Parathyroid adenoma (tissue), 2 donors: ENCODE data around the gene LGMN.
A peak's percentile ranks its signal among the peaks of the same experiment; 100 is the strongest.
"Not testable (repeated sequence)": the region's sequence is repeated elsewhere in the genome, so short reads cannot be mapped to it uniquely, and the experiment has no call there.

Experiments
- H2AFZ ChIP-seq: fragments of 300-600 bp; sonication (generic); one replicate; pipeline ENCODE4 v1.7.0; 2017; ENCODE audit warnings: antibody characterized with exemption, mild to moderate bottlenecking
- H3K27ac ChIP-seq: fragments of 300-600 bp; sonication (generic); one replicate; pipeline ENCODE4 v1.7.0; 2017
- H3K27me3 ChIP-seq: fragments of 300-600 bp; sonication (generic); one replicate; pipeline ENCODE4 v1.7.0; 2017; ENCODE audit warnings: low read length; ENCODE audit not compliant: control insufficient read depth, insufficient read depth
- H3K36me3 ChIP-seq: fragments of 300-600 bp; sonication (generic); one replicate; pipeline ENCODE4 v1.7.0; 2017; ENCODE audit warnings: low read length; ENCODE audit not compliant: control insufficient read depth, insufficient read depth
- H3K4me1 ChIP-seq: fragments of 300-600 bp; sonication (generic); one replicate; pipeline ENCODE4 v1.7.0; 2017; ENCODE audit warnings: control low read depth
- H3K4me2 ChIP-seq: fragments of 300-600 bp; sonication (generic); one replicate; pipeline ENCODE4 v1.7.0; 2017; ENCODE audit warnings: low read length
- H3K4me3 ChIP-seq: fragments of 300-600 bp; sonication (generic); one replicate; pipeline ENCODE4 v1.7.0; 2017; ENCODE audit warnings: low read depth, low read length
- H3K79me2 ChIP-seq: fragments of 300-600 bp; sonication (generic); one replicate; pipeline ENCODE4 v1.7.0; 2017; ENCODE audit warnings: control low read depth
- H3K9ac ChIP-seq: fragments of 300-600 bp; sonication (generic); one replicate; pipeline ENCODE4 v1.7.0; 2017; ENCODE audit warnings: mild to moderate bottlenecking
- H3K9me3 ChIP-seq: fragments of 300-600 bp; sonication (generic); one replicate; pipeline ENCODE4 v1.7.0; 2017; ENCODE audit warnings: low read length; ENCODE audit not compliant: control insufficient read depth
- TF ChIP-seq, protein P1 (sequence below): fragments of 300-600 bp; sonication (generic); IDR thresholded peaks from one replicate; pipeline ENCODE4 v1.7.0; 2017; ENCODE audit warnings: antibody characterized with exemption, mild to moderate bottlenecking
- donor health status: primary hyperparathyroidism.

The LGMN gene

DNA sequence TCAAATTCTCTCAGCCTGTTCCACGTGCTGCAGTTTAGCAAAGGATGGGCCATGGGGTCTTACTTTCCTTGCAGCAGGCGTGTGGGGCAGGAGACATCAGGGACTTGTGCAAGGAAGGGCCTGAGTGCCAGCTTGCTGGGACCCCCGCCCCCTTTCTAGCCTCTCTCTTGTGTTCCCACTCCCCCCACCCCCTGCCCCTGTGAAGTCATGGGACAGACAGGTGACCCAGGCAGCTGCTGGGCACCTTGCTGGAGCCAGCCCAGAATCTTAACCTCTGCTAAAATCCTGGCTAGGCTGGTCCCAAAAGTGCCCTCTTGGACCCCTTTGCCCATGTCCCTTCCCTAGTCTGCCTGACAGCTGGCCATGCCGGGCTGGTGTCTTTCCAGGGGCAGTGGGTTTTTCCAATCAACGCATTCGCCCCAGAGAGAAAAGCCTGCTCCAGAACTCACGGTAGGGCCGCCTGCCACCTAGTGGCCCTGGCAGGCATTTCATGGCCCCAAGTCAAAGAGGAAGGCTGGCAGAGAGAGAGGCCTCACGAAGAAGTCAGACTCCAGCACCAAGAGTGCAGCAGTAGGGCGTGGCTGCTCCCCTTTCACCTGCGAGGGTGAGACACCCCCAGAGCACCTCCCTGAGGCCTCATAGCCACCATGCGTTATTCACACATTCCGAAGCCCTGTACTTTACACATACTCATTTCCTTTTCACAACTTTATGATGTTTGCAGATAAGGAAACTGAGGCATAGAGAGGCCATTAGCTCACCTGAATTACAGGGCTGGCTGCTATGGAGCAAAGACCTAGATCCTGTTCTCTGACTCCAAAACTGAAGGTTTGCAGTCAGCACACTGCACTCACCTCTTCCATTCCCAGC lies 67.4 kb downstream of the LGMN start:
- Histone ChIP-seq H3K9me3 (no peaks in the 10 kb centered on the region), H3K36me3 (no peaks in the 10 kb centered on the region), H3K4me3 (no peak overlapping the region)

DNA sequence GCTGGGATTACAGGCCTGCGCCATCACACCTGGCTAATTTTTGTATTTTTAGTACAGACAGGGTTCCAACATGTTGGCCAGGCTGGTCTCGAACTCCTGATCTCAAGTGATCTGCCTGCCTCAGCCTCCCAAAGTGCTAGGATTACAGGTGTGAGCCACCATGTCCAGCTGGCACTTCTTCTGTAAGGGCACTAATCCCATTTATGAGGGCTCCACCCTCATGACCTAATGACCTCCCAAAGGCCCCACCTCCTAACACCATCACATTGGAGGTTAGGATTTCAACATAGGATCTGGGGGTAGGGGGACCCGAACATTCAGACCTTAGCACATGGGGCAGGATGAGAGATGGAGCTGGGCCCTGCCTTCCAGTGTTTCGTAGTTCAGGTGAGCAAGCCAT lies 68.1 kb downstream of the LGMN start:
- H3K36me3 ChIP-seq, H3K4me2 ChIP-seq, H2AFZ ChIP-seq, H3K79me2 ChIP-seq, H3K27ac ChIP-seq, H3K4me1 ChIP-seq, H3K9me3 ChIP-seq, H3K9ac ChIP-seq, H3K4me3 ChIP-seq, H3K27me3 ChIP-seq: not testable (repeated sequence)

More for the DNA sequence above, 67.4 kb downstream of the LGMN start:
- no peaks in the 10 kb centered on the region for H3K4me1 ChIP-seq
- no peak overlapping the region for H3K27ac ChIP-seq
- H3K4me2 ChIP-seq, result no peak overlapping the region
- TF ChIP-seq, protein P1, sequence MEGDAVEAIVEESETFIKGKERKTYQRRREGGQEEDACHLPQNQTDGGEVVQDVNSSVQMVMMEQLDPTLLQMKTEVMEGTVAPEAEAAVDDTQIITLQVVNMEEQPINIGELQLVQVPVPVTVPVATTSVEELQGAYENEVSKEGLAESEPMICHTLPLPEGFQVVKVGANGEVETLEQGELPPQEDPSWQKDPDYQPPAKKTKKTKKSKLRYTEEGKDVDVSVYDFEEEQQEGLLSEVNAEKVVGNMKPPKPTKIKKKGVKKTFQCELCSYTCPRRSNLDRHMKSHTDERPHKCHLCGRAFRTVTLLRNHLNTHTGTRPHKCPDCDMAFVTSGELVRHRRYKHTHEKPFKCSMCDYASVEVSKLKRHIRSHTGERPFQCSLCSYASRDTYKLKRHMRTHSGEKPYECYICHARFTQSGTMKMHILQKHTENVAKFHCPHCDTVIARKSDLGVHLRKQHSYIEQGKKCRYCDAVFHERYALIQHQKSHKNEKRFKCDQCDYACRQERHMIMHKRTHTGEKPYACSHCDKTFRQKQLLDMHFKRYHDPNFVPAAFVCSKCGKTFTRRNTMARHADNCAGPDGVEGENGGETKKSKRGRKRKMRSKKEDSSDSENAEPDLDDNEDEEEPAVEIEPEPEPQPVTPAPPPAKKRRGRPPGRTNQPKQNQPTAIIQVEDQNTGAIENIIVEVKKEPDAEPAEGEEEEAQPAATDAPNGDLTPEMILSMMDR, result peak; percentile 95
- H3K9ac ChIP-seq, result no peak overlapping the region
- peak overlapping the region; percentile 51 for H2AFZ ChIP-seq
- H3K79me2 ChIP-seq, result no peaks in the 10 kb centered on the region
- no peaks in the 10 kb centered on the region for H3K27me3 ChIP-seq

DNA sequence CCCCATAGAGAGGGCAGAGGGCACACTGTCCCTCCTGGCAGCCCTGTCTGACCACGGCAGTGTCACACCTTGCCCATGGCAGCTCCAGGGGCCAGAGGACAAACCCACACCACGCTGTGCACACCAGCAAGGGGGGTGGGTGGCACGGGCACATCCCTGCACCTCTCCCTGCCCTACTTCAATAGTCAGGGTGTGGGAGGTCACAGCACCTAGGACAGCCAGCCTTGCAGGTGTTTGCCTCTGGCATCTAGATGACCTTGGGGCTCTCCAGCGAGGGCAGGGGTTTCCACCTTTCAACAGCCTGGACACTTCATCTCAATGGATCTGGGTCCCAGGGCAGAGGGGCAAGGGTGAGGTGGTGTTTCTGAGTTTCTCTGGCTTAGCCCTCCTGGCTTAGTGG lies 69.2 kb downstream of the LGMN start:
- Histone ChIP-seq H3K79me2 (no peaks in the 10 kb centered on the region), H3K36me3 (no peaks in the 10 kb centered on the region), H3K9ac (no peak overlapping the region), H3K4me1 (no peaks in the 10 kb centered on the region), H3K4me3 (no peak overlapping the region), H3K27ac (no peak overlapping the region), H2AFZ (no peak overlapping the region), H3K27me3 (no peaks in the 10 kb centered on the region), H3K9me3 (no peaks in the 10 kb centered on the region), H3K4me2 (no peak overlapping the region)
- TF ChIP-seq, protein P1, result no peak

DNA sequence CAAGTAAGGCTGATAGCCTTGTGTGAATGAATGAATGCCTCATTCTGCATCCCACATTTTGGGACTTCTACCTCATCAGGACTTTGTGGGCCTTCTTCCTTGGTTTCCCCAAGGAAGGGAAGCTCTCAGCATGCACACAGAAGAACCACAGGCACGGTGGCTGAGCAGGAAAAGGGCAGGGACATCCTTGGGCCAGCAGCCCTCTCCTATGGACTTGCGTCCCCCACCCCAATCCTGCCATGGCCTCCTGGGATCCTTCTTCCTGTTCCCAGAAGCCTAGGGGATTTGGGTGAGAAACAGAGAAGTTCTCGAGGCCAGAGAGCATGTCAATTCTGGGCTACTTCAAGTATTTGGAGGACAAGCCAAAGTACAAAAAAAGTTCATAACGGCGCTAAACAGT lies 69.7 kb downstream of the LGMN start:
- H2AFZ ChIP-seq, result no peak overlapping the region
- H3K27ac ChIP-seq, result no peak overlapping the region
- H3K9ac ChIP-seq, result no peak overlapping the region
- H3K4me3 ChIP-seq, result no peak overlapping the region
- no peaks in the 10 kb centered on the region for H3K9me3 ChIP-seq
- TF ChIP-seq, protein P1, result no peak
- H3K36me3 ChIP-seq, result no peaks in the 10 kb centered on the region
- no peaks in the 10 kb centered on the region for H3K4me1 ChIP-seq
- no peaks in the 10 kb centered on the region for H3K79me2 ChIP-seq
- H3K27me3 ChIP-seq, result no peaks in the 10 kb centered on the region
- no peak overlapping the region for H3K4me2 ChIP-seq

DNA sequence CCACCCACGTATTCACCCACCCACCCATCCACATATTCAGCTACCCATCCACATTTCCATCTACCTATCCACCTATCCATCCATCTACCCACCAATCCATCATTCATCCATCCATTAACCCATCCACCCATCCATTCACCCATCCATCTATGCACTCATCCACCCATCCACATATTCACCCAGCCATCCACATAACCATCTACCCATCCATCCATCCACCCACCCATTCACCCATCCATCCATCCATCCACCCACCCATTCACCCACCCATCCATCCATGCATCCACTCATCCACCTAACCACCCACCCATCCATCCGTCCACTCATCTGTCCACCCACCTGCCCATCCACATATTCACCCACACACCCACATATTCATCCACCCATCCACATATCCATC lies 70.5 kb downstream of the LGMN start:
- no peak overlapping the region for H3K4me2 ChIP-seq
- H3K36me3 ChIP-seq, result no peaks in the 10 kb centered on the region
- no peaks in the 10 kb centered on the region for H3K4me1 ChIP-seq
- H3K27ac ChIP-seq, result no peak overlapping the region
- H3K27me3 ChIP-seq, result no peaks in the 10 kb centered on the region
- no peak overlapping the region for H2AFZ ChIP-seq
- TF ChIP-seq, protein P1, result no peak
- H3K79me2 ChIP-seq, result no peaks in the 10 kb centered on the region
- no peak overlapping the region for H3K4me3 ChIP-seq
- H3K9ac ChIP-seq, result no peak overlapping the region
- no peaks in the 10 kb centered on the region for H3K9me3 ChIP-seq
